ENCODE measurements around the gene ZNF777. TPM values are rescaled to one million over a fixed set of nuclear protein-coding genes. Genes with fewer than 3 reads are reported as not detected.

ZNF777 gene
- total and polyA plus RNA-seq, 2 of the 4 experiments (the other 2 are of a cell fraction) = 3.2 to 6.5 TPM

GRCh38 chr7:149414745-149415390 is 46.0 kb downstream of the ZNF777 start:
- BruUV-seq (replicated peaks) = TSS peak; percentile 98
- no peak overlapping the region for H4K5ac ChIP-seq (ENCODE audit: low read depth, low read length)
- no peaks in the 10 kb centered on the region for H3K9me3 ChIP-seq (ENCODE audit: control insufficient read depth, insufficient read depth, low read length)
- H3K27ac ChIP-seq (ENCODE audit: insufficient read depth, low read length) = no peak overlapping the region
- POLR2A ChIA-PET (ENCODE audit: unreplicated experiment) = no interaction called here
- WGBS, 2 experiments (ENCODE audit: extremely low coverage in 2 of 2, insufficient read length in 1 of 2) = 3% methylated on average over 17 of the region's 36 CpGs; no CpG with 5 or more reads in 1 of the 2 experiments
- H3K4me2 ChIP-seq (ENCODE audit: low read depth, low read length) = no peak overlapping the region
- no peak overlapping the region for H2BK20ac ChIP-seq (ENCODE audit: low read depth, low read length)
- H3K9ac ChIP-seq (ENCODE audit: low read depth, low read length) = no peak overlapping the region
- H2BK5ac ChIP-seq (ENCODE audit: low read depth, low read length, poor library complexity, severe bottlenecking) = no peak overlapping the region
- peak overlapping the region; percentile 85 for H2AFZ ChIP-seq (replicated peaks; ENCODE audit: low read length, poor library complexity)
- H3K9me1 ChIP-seq (ENCODE audit: insufficient read depth, low read length) = no peaks in the 10 kb centered on the region
- CTCF ChIA-PET = no interaction called here
- no peak overlapping the region for H3K14ac ChIP-seq (replicated peaks; ENCODE audit: low read depth, low read length)
- H2BK120ac ChIP-seq (ENCODE audit: low read depth, low read length) = no peak overlapping the region
- in situ Hi-C loops (cut with MboI; ENCODE audit: low sequenced_read_pairs) (no loop called here), dilution Hi-C loops (cut with HindIII; ENCODE audit: low sequenced_read_pairs, unreplicated experiment) (no loop called here), intact Hi-C loops (cut with micrococcal nuclease) (no loop called here)
- H2AK9ac ChIP-seq (replicated peaks; ENCODE audit: low read depth, low read length, poor library complexity) = no peak overlapping the region
- no peak overlapping the region for H3K23ac ChIP-seq (ENCODE audit: low read depth, low read length)
- H3K4me3 ChIP-seq (ENCODE audit: insufficient read depth, low read depth, low read length) = no peak overlapping the region; the same call in 1 of the 2 replicates
- no peaks in the 10 kb centered on the region for H4K20me1 ChIP-seq (ENCODE audit: insufficient read depth, low read length)
- no peaks in the 10 kb centered on the region for H3K36me3 ChIP-seq (ENCODE audit: control insufficient read depth, insufficient read depth, low read length)
- no peak overlapping the region for H4K8ac ChIP-seq (ENCODE audit: low read depth in 2 of 2, low read length in 2 of 2)
- H3K79me1 ChIP-seq (ENCODE audit: low read depth in 1 of 2, low read length in 2 of 2) = no peaks in the 10 kb centered on the region
- DNase-seq = peak; percentile 82
- H3K56ac ChIP-seq (ENCODE audit: extremely low read depth, insufficient read depth, low read length) = no peak overlapping the region
- H2AK5ac ChIP-seq (ENCODE audit: low read depth, low read length) = no peak overlapping the region
- 0 out of 2 replicates have a peak, but pooled peaks have one; percentile 41 for TF ChIP-seq USF2 (IDR thresholded peaks at IDR 0.05; ENCODE audit: low read depth, low read length)
- TF ChIP-seq, protein P1, sequence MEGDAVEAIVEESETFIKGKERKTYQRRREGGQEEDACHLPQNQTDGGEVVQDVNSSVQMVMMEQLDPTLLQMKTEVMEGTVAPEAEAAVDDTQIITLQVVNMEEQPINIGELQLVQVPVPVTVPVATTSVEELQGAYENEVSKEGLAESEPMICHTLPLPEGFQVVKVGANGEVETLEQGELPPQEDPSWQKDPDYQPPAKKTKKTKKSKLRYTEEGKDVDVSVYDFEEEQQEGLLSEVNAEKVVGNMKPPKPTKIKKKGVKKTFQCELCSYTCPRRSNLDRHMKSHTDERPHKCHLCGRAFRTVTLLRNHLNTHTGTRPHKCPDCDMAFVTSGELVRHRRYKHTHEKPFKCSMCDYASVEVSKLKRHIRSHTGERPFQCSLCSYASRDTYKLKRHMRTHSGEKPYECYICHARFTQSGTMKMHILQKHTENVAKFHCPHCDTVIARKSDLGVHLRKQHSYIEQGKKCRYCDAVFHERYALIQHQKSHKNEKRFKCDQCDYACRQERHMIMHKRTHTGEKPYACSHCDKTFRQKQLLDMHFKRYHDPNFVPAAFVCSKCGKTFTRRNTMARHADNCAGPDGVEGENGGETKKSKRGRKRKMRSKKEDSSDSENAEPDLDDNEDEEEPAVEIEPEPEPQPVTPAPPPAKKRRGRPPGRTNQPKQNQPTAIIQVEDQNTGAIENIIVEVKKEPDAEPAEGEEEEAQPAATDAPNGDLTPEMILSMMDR (conservative IDR thresholded peaks at IDR 0.05; ENCODE audit: low read depth, low read length) = no peak
- TF ChIP-seq MXI1 (IDR thresholded peaks at IDR 0.05; ENCODE audit: borderline replicate concordance, low read depth, low read length) = no peak
- TF ChIP-seq RAD21 (IDR thresholded peaks at IDR 0.05; ENCODE audit: low read length) = no peak
- no peak for TF ChIP-seq MAZ (IDR thresholded peaks at IDR 0.05; ENCODE audit: borderline replicate concordance, low read depth, low read length)
- no peak for TF ChIP-seq RFX5 (IDR thresholded peaks at IDR 0.05; ENCODE audit: low read depth, low read length)
- TF ChIP-seq BHLHE40 (IDR thresholded peaks at IDR 0.05; ENCODE audit: low read depth, low read length) = peak; percentile 37; the same call in 1 of the 2 replicates
- TF ChIP-seq POLR2A (IDR thresholded peaks at IDR 0.05; ENCODE audit: low read depth, low read length) = no peak
- TF ChIP-seq MAFK (IDR thresholded peaks at IDR 0.05; ENCODE audit: low read depth, low read length) = no peak
- TF ChIP-seq FOS (IDR thresholded peaks at IDR 0.05; ENCODE audit: low read depth, low read length) = no peak
- TF ChIP-seq RCOR1 (IDR thresholded peaks at IDR 0.05; ENCODE audit: insufficient replicate concordance, low read length) = no peak
- peak; percentile 83 for ATAC-seq (ENCODE audit: low read depth)
- H4K91ac ChIP-seq (ENCODE audit: insufficient read depth, low read depth, low read length) = no peak overlapping the region
- H3K18ac ChIP-seq (ENCODE audit: low read depth, low read length) = no peak overlapping the region
- no peaks in the 10 kb centered on the region for H3K4me1 ChIP-seq (ENCODE audit: control insufficient read depth, insufficient read depth, low read length)
- H3K27me3 ChIP-seq (ENCODE audit: control insufficient read depth, insufficient read depth, low read length) = no peaks in the 10 kb centered on the region
- no peak overlapping the region for H2BK15ac ChIP-seq (ENCODE audit: low read depth, low read length)
- no peak overlapping the region for H3K4ac ChIP-seq (ENCODE audit: low read depth, low read length)

Data from IMR-90 (cell line).